Stimulated activated CD4-positive, alpha-beta T cell treated with anti-CD3 and anti-CD28 coated beads, TNF-alpha, amount 100 ng/mL, for 24 hours (primary cell): ENCODE data around the gene PTCRA.

Experiments used
- DNase-seq, 3 experiments: peaks; one replicate each; pipeline ENCODE4 v3.0.0-alpha.2; 2020; ENCODE audit warnings: low read depth in 3 of 3

PTCRA gene

DNA sequence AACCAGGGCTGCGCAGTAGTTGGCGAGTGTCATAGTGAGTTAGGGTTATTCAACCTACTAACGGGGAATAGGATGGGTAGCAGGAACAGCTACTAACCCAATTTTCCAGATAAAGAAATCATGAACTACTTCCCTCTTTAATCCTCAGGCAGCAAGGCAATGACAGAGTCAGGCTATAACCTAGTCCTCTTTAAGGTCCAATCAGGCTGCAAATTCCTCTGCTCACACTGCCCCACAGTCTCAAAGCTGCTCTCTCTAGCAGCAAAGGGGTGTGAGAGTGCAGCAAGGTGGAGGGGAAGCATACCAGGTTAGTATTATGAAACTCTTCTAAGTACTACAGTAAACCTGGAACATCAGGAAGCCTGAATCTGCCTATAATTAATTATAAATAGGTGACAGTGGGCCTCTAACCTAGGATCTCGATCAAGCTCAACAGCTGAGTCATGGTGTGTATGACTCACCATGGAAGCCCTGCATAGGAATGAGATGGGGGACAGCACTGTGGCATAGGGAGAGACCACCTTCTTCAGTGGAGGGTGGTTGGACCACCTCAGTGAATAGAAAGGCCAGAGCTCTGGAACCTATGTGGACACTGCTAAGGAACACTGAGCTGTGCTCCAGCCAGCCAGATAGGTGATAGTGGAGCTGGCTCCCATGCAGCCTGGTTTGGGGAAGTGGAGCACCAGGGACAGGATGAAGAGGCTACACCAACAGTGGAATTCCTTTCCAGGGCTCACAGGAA is 55.2 kb downstream of the PTCRA start:
- no peak for DNase-seq

DNA sequence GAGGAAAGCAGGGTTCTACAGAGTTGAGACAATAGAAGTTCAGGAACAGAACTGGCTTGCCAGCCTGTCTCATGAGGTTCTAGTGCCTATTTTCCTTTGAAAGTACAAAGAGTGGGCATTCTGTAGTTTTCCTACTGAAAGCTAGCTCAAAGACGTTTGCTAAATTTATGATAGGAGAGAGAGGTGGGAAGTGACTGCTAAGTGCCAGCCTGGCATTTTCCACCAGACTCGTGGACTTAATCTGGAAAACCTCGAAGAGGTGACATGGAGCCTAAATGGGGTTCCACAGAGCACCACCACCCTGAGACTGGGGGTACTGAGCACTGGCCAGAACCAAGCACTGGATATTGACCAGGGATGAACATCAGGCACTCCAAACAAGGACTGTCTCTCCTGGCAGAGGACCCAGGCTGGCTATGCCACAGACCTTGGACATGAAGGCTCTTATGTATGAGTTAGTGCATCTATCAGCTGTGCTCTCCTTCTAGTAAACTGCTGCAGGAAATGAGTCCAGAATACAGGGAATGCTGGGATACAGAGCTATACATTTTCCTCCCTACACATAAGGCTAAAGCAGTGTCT is 56.0 kb downstream of the PTCRA start:
- DNase-seq = no peak

DNA sequence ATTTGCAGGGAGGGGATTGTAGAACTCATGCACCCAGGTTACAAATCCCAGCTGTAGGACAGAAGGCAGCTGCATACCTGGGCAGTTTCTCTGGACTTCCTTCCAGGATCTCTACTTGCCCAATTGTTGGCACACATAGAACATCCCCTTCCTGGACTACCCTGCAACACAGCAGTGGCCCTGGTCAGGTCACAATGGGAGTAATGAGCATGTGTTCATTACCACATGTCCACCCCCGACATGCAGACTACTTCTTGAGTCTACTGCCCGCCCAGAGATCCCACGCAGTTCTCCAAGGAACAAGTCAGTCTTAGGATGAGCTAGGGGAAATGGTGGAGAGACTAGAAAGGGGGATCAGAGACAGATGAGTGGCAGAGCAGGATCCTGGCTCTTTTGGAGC is 58.1 kb downstream of the PTCRA start:
- no peak for DNase-seq

DNA sequence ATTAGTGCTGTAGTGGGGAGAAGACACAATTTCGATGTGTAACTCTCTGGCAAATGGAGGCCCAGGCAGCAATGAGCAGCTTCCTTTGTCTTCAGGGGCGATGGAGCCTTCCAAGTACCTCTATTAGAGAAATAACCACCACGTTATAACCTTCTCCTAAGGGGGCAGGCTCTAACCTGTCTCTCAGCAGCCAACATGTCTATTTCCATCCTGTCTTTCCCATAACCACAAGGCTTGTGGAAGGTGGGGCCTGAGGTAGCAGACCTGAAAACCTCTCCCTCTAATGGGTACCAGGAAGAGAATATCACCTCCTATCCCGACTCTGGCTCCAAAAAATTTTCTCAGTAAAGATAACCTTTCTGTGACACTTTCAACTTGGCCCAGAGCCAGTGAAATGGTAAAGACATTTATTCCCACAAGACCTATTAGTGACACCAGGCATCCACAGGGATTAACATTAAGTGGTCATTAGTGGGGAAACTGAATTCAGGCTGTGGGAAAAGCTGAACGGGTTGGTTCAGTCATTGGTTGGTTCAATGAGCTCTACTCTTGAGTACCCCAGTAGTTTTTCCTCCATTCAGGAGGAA is 59.2 kb downstream of the PTCRA start:
- no peak for DNase-seq
